SH-SY5Y (cell line): ENCODE results near the gene ST6GAL2.

Source experiments
- GATA2 ChIP-seq: IDR thresholded peaks from 2 replicates; pipeline ENCODE4 v1.6.1; 2011; ENCODE audit warnings: mild to moderate bottlenecking, low read depth, low read length
- GATA3 ChIP-seq: IDR thresholded peaks from 2 replicates; pipeline ENCODE4 v1.6.1; 2011; ENCODE audit warnings: low read depth, mild to moderate bottlenecking, low read length, moderate library complexity

- no peak for TF ChIP-seq GATA2
- no peak for TF ChIP-seq GATA3
Observed at GRCh38 chr2:106831241-106831640, 54.7 kb downstream of the ST6GAL2 start.
